GM18498 (cell line): Measurements from ENCODE around the gene GALNT1.
"Not testable (repeated sequence)": the region's sequence is repeated elsewhere in the genome, so short reads cannot be mapped to it uniquely, and the experiment has no call there.

Source experiments
- ATAC-seq: cut with Tn5 transposase; IDR thresholded peaks from one replicate; pipeline ENCODE4 v1.9.1; 2021; ENCODE audit warnings: mild to moderate bottlenecking, moderate library complexity; ENCODE audit not compliant: unreplicated experiment

Gene GALNT1

GRCh38 chr18:35581546-35581897 lies at the start of gene GALNT1:
Gene GALNT1 (plus strand): TSS chr18:35581740. CDS start chr18:35654663, 72,923 bp downstream.
- peak; percentile 33 for ATAC-seq

GRCh38 chr18:35533916-35534405 lies 47.6 kb upstream of the GALNT1 start:
- ATAC-seq: no peak

DNA sequence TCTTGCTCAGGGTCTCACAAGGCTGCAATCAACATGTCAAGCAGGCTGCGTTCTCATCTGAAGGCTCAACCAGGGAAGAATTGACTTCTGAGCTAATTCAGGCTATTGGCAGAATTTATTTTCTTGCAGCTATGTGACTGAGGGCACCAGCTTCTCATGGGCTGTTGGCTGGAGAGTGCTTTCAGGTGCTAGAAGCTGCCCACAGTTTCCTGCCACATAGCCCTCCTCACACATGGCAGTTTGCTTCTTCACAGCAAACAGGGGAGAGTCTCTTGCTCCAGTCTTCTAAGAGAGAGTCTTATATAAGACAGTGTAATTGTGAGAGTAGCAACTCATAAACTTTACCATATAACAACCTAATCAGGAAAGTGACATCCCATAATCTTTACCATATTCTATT lies 46.2 kb upstream of the GALNT1 start:
- ATAC-seq: no peak

DNA sequence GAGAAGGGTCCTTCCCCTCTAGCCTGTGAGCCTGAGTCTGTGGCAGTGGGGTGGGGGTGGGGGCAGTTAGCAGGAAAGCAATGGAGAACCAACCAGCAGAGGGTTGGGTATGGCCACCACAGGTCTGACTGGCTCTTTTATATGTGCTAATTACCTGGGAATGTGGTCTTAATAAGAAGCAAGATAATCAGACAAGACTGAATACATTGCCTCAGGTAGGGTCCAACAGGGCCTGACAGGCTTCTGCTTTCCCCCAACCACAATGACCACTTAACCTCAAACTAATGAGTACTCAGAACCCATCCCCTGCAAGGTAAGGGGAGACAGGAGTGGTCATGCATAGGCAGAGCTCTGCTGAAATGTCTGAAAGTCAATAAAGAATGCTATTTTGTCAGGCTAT lies 39.2 kb upstream of the GALNT1 start:
- no peak for ATAC-seq

- ATAC-seq: no peak
Measured at GRCh38 chr18:35547008-35547605, 34.4 kb upstream of the GALNT1 start.

DNA sequence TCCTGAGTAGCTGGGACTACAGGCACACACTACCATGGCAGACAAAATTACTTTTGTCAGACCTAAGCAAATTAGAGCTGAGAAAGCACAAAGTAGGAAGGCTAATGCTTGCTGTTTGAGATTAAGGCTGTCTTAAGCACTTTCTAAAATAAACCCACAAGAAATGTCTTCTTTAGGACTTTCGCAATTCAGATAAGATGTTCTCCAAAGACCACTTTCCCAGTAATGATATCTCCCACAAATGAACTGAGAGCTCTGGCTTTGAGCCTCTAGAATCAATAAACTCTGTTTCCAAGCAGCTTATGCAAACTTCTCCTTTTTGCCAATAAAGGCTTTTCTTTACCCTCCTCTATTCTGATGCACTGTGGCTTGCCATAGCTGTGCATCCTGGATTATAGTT lies 32.0 kb upstream of the GALNT1 start:
- ATAC-seq: no peak

DNA sequence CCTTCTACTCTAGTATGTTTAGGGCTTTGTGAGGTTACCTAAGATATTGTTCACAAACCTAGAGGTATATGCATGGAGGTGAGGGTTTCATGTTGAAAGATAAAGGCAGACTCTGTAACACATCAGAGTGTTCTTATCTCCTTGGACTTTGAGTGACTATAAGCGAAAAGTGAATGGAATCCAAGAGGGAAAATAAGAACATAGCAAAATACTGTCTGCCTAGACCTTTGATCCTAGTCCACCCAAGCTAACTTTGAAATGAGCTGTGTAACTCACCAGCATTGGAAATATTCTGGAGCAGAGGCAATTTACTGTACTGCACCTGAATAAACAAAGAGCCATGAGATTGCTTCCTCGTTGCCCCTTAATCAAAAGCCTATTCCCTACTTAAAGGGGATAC lies 28.2 kb upstream of the GALNT1 start:
- ATAC-seq: no peak

GRCh38 chr18:35555538-35555937 lies 26.0 kb upstream of the GALNT1 start:
- ATAC-seq: not testable (repeated sequence)

GRCh38 chr18:35559867-35560266 lies 21.7 kb upstream of the GALNT1 start:
- ATAC-seq: no peak

- peak; percentile 75 for ATAC-seq
Measured at GRCh38 chr18:35564795-35565453, 16.6 kb upstream of the GALNT1 start.

- no peak for ATAC-seq
Measured at GRCh38 chr18:35566019-35566418, 15.5 kb upstream of the GALNT1 start.

DNA sequence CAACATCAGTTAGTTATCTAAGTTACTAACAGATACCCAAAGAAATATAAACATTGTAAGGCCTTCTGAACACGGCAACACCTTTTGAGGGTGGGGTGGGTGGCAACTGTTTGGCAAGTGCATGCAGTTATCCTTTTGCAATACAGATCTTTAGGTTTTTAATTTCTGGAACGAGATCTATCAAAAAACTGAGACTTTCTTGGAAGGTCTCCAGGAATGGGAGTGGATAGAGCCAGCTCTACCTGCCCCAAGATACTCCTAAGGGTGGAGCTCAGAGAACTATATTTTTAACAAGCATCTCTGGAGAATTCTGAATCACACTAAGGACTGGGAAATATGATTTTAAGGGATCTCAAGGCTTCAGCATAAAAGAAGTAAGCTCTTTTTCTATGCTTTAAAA lies 11.4 kb upstream of the GALNT1 start:
- ATAC-seq: no peak

DNA sequence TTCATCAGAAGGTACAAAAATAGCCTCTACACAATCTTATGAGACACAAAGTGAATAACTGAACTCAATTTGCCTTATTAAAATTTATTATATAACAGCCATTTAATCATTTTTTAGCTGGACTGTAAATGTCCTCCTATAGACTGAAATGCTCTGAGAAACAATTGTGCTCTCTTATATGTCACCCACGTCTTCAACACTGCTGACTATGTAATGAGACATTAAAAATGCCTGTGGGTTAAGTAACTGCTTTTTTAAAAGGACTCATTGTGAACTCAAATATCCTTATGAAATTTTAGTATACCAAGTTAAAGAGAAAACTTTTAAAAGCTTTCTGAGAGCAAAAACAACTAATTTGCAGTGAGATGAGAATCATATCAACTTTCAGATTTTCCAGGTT lies 10.4 kb upstream of the GALNT1 start:
- no peak for ATAC-seq

DNA sequence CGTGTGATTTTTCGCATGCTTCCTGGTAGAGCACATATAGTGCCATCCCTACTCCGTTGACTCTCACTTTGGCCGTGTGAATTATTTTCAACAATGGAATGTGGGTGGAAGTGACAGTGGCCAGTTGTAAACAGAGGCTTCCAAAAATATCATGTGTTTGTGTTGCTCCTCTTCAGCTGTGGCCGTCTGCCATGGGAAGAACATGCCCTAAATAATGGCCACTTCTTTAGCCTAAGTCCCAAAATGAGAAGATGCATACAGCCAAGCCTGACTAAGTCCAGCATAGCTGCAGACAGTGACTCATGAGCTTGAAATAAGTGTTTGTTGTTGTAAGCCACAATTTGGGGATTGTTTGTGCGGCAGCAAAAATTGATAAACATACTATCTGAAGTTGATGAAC lies 8.9 kb upstream of the GALNT1 start:
- ATAC-seq: no peak

GRCh38 chr18:35573531-35573930 lies 8.0 kb upstream of the GALNT1 start:
- ATAC-seq: peak; percentile 31

DNA sequence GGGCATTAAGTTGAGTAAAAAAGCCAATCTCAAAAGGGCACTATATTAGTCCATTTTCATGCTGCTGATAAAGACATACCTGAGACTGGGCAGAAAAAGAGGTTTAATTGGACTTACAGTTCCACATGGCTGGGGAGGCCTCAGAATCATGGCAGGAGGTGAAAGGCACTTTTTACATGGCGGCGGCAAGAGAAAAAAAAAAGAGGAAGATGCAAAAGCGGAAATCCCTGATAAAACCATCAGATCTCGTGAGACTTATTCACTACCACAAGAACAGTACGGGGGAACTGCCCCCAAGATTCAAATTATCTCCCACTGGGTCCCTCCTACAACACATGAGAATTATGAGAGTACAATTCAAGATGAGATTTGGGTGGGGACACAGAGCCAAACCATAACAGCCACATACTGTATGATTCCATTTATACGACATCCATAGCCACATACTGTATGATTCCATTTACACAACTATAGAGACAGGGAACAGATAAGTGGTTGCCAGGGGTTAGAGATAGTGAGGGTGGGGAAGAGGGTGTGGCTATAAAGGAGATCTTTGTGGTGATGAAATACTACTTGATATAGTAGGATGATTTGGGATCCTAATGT lies 5.2 kb upstream of the GALNT1 start:
- ATAC-seq: not testable (repeated sequence)

DNA sequence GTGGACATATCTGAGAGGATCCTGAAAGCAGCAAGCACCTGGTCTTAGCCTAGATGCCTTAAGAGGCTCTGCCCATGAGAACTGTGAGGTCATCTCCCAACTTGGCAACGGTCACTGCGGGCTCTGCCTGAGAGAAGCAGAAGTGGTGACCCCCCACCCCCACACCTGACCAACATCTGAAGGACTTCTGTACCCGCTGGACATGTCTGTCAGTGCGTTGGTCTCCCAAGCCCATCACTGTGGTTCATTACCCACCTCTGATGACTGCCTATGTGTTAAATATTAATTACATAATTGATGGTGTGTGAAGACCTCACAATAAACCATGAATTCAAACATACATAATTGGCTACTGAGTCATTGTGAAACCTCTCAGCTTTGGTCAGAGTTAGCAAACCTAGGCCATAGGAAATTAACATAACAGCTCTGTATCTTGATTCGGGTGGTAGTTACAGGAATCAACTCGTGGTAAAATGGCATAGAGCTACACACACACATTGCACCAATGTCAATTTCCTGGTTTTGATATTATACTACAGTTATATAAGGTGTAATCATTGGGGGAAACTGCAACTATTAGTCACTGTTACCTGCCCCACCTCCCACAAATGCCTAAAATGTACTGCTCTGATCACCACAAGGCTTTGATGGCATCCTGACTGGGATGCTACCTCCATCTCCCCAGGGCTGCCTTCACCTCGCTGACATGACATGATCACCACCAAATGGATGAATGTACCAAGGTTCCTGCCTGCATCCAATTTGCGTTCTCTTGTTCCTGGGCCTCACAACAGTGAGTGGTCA lies 4.3 kb upstream of the GALNT1 start:
- ATAC-seq: peak; percentile 56

- no peak for ATAC-seq
Measured at GRCh38 chr18:35578481-35578880, 3.1 kb upstream of the GALNT1 start.

DNA sequence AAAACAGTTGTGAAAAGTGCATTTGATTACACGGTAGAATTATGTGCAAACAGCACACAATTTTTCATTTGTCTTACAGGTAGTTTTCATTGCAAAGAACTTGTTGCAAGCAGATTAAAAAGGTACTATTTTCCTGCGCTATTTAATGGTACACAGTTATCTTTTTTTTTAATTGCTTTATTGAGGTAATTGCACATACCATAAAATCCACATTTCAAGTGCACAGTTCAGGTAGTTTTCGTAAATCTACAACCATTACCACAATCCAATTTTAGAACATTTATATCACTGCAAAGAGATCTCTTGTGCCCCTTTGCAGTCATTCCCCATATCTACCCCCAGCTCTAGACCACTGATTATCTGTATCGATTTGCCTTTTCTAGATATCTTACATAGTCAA lies 2.6 kb upstream of the GALNT1 start:
- no peak for ATAC-seq

- peak; percentile 49 for ATAC-seq
Measured at GRCh38 chr18:35580701-35581539, 620 bp upstream of the GALNT1 start.
